Endothelial cell (in vitro differentiated cells): ENCODE measurements around the gene IL1B. TPM values are rescaled to one million over a fixed set of nuclear protein-coding genes. Genes with fewer than 3 reads are reported as not detected.

Experiments used
- DNase-seq: peaks from one replicate; pipeline ENCODE4 v3.0.0; 2021; ENCODE audit warnings: low spot score
- H3K27ac Mint-ChIP-seq: one replicate; pipeline ENCODE4 v1.8.0; 2021; ENCODE audit warnings: mixed read lengths, inconsistent platforms; ENCODE audit not compliant: unreplicated experiment
- H3K27me3 Mint-ChIP-seq: one replicate; pipeline ENCODE4 v1.8.0; 2021; ENCODE audit warnings: mild to moderate bottlenecking, moderate library complexity, mixed read lengths, inconsistent platforms; ENCODE audit not compliant: unreplicated experiment
- H3K36me3 Mint-ChIP-seq: one replicate; pipeline ENCODE4 v1.8.0; 2021; ENCODE audit warnings: mild to moderate bottlenecking, low read depth, mixed read lengths, inconsistent platforms; ENCODE audit not compliant: unreplicated experiment
- H3K4me1 Mint-ChIP-seq: one replicate; pipeline ENCODE4 v1.8.0; 2021; ENCODE audit warnings: mild to moderate bottlenecking, mixed read lengths, inconsistent platforms; ENCODE audit not compliant: unreplicated experiment
- H3K4me3 Mint-ChIP-seq: one replicate; pipeline ENCODE4 v1.8.0; 2021; ENCODE audit warnings: mild to moderate bottlenecking, mixed read lengths, inconsistent platforms; ENCODE audit not compliant: unreplicated experiment
- H3K9me3 Mint-ChIP-seq: one replicate; pipeline ENCODE4 v1.8.0; 2021; ENCODE audit warnings: mixed read lengths, inconsistent platforms; ENCODE audit not compliant: unreplicated experiment
- long read RNA-seq: library from polyadenylated mRNA; unstranded; transcript quantifications from one replicate; pipeline ENCODE4 v2.0.0, GENCODE V29; 2020; ENCODE audit not compliant: unreplicated experiment
- total RNA-seq: library from RNA; stranded (reverse); fragmentation: NEBNext Ultra II Directional; extraction: Animal tissue kit (Norgen Biotek cat#: 25700); gene quantifications from one replicate; pipeline ENCODE4 v1.2.1, GENCODE V29; 2021; ENCODE audit not compliant: unreplicated experiment
- TF ChIP-seq, protein P1 (sequence below): fragments of 200-600 bp; sonication (generic); IDR thresholded peaks from one replicate; pipeline ENCODE4 v1.5.0; 2021; ENCODE audit warnings: antibody characterized with exemption; ENCODE audit not compliant: unreplicated experiment

IL1B gene
- not detected for total RNA-seq
- long read RNA-seq, result 0 reads

DNA sequence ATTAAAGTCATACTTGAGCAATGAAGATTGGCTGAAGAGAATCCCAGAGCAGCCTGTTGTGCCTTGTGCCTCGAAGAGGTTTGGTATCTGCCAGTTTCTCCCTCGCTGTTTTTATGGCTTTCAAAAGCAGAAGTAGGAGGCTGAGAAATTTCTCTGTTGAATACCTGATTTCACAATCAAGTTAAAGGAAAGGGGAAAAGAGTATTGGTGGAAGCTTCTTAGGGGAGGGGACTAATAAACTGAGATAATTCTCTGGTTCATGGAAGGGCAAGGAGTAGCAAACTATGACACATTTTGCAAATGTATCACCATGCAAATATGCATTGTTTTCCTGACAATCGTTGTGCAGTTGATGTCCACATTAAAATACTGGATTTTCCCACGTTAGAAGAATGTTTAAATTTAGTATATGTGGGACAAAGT, at the start of gene IL1B:
IL1B (minus strand) TSS at position 85 of the 423 bp plus-strand sequence. CDS start 550 bp downstream, outside the sequence.
- Mint-ChIP-seq H3K4me3 (no peak within 1 kb of the TSS), H3K27me3 (peaks cover 2% of the 10 kb centered on the region), H3K4me1 (peaks cover 43% of the 10 kb centered on the region), H3K9me3 (no peaks in the 10 kb centered on the region), H3K36me3 (no peaks in the 10 kb centered on the region), H3K27ac (no peak within 1 kb of the TSS)
- TF ChIP-seq, protein P1, sequence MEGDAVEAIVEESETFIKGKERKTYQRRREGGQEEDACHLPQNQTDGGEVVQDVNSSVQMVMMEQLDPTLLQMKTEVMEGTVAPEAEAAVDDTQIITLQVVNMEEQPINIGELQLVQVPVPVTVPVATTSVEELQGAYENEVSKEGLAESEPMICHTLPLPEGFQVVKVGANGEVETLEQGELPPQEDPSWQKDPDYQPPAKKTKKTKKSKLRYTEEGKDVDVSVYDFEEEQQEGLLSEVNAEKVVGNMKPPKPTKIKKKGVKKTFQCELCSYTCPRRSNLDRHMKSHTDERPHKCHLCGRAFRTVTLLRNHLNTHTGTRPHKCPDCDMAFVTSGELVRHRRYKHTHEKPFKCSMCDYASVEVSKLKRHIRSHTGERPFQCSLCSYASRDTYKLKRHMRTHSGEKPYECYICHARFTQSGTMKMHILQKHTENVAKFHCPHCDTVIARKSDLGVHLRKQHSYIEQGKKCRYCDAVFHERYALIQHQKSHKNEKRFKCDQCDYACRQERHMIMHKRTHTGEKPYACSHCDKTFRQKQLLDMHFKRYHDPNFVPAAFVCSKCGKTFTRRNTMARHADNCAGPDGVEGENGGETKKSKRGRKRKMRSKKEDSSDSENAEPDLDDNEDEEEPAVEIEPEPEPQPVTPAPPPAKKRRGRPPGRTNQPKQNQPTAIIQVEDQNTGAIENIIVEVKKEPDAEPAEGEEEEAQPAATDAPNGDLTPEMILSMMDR, result no peak
- DNase-seq, result no peak

GRCh38 chr2:112886291-112886690, 49.7 kb upstream of the IL1B start:
- no peaks in the 10 kb centered on the region for H3K4me1 Mint-ChIP-seq
- TF ChIP-seq, protein P1, result no peak
- no peak overlapping the region for H3K4me3 Mint-ChIP-seq
- no peaks in the 10 kb centered on the region for H3K36me3 Mint-ChIP-seq
- no peak for DNase-seq
- H3K27ac Mint-ChIP-seq, result no peak overlapping the region
- H3K27me3 Mint-ChIP-seq, result no peaks in the 10 kb centered on the region
- no peaks in the 10 kb centered on the region for H3K9me3 Mint-ChIP-seq

GRCh38 chr2:112885506-112885902, 48.9 kb upstream of the IL1B start:
- no peak for DNase-seq
- H3K36me3 Mint-ChIP-seq, result no peaks in the 10 kb centered on the region
- H3K27ac Mint-ChIP-seq, result no peak overlapping the region
- no peaks in the 10 kb centered on the region for H3K27me3 Mint-ChIP-seq
- H3K4me3 Mint-ChIP-seq, result no peak overlapping the region
- no peaks in the 10 kb centered on the region for H3K9me3 Mint-ChIP-seq
- H3K4me1 Mint-ChIP-seq, result peaks cover 2% of the 10 kb centered on the region
- TF ChIP-seq, protein P1, result no peak

- DNase-seq, result peak; percentile 80
- H3K36me3 Mint-ChIP-seq, result no peaks in the 10 kb centered on the region
- H3K4me1 Mint-ChIP-seq, result peaks cover 2% of the 10 kb centered on the region
- no peaks in the 10 kb centered on the region for H3K9me3 Mint-ChIP-seq
- H3K4me3 Mint-ChIP-seq, result no peak overlapping the region
- no peaks in the 10 kb centered on the region for H3K27me3 Mint-ChIP-seq
- TF ChIP-seq, protein P1, result peak; percentile 94
- no peak overlapping the region for H3K27ac Mint-ChIP-seq
Observed at GRCh38 chr2:112884869-112885505, 48.4 kb upstream of the IL1B start.

- peaks cover 7% of the 10 kb centered on the region for H3K4me1 Mint-ChIP-seq
- no peaks in the 10 kb centered on the region for H3K9me3 Mint-ChIP-seq
- TF ChIP-seq, protein P1, result no peak
- peaks cover 5% of the 10 kb centered on the region for H3K36me3 Mint-ChIP-seq
- peak overlapping the region; percentile 16 for H3K27ac Mint-ChIP-seq
- H3K27me3 Mint-ChIP-seq, result peaks cover under 1% of the 10 kb centered on the region
- DNase-seq, result no peak
- H3K4me3 Mint-ChIP-seq, result no peak overlapping the region
Observed at GRCh38 chr2:112883669-112884068, 47.1 kb upstream of the IL1B start.
